Ramos (cell line): ENCODE results near the gene GRIFIN.
"Not testable (repeated sequence)": the region's sequence is repeated elsewhere in the genome, so short reads cannot be mapped to it uniquely, and the experiment has no call there.

ENCODE experiments used
- in situ Hi-C: fragments of 300-500 bp; cut with MboI; formaldehyde crosslinking; loops from one replicate; pipeline ENCODE4 v1.14.3; 2022; ENCODE audit warnings: low sequenced_read_pairs; ENCODE audit not compliant: unreplicated experiment

The GRIFIN gene

GRCh38 chr7:2481195-2481594 is 5.0 kb upstream of the GRIFIN start:
- in situ Hi-C loops: no loop called here

- in situ Hi-C loops: no loop called here
These were observed 3.8 kb upstream of the GRIFIN start for GRCh38 chr7:2480070-2480408.

GRCh38 chr7:2479276-2480069 is 3.3 kb upstream of the GRIFIN start:
- in situ Hi-C loops: no loop called here

GRCh38 chr7:2478800-2479199 is 2.6 kb upstream of the GRIFIN start:
- in situ Hi-C loops: no loop called here

GRCh38 chr7:2478399-2478785 is 2.2 kb upstream of the GRIFIN start:
- in situ Hi-C loops: no loop called here

- in situ Hi-C loops: no loop called here
These were observed 1.5 kb upstream of the GRIFIN start for GRCh38 chr7:2477447-2478398.

- in situ Hi-C loops: no loop called here
These were observed 713 bp upstream of the GRIFIN start for GRCh38 chr7:2476776-2477446.

GRCh38 chr7:2475678-2476015 is 551 bp downstream of the GRIFIN start:
- in situ Hi-C loops: no loop called here

- in situ Hi-C loops: no loop called here
These were observed 1.2 kb downstream of the GRIFIN start for GRCh38 chr7:2474813-2475677.

GRCh38 chr7:2474224-2474623 is 2.0 kb downstream of the GRIFIN start:
- in situ Hi-C loops: no loop called here

- in situ Hi-C loops: no loop called here
These were observed 2.6 kb downstream of the GRIFIN start for GRCh38 chr7:2473496-2474180.

GRCh38 chr7:2472739-2473138 is 3.5 kb downstream of the GRIFIN start:
- in situ Hi-C loops: no loop called here

GRCh38 chr7:2471396-2471795 is 4.8 kb downstream of the GRIFIN start:
- in situ Hi-C loops: no loop called here

GRCh38 chr7:2471022-2471329 is 5.2 kb downstream of the GRIFIN start:
- in situ Hi-C loops: no loop called here

- in situ Hi-C loops: no loop called here
These were observed 5.8 kb downstream of the GRIFIN start for GRCh38 chr7:2470204-2471021.

GRCh38 chr7:2469460-2470203 is 6.6 kb downstream of the GRIFIN start:
- in situ Hi-C loops: not testable (repeated sequence)

GRCh38 chr7:2468227-2468626 is 8.0 kb downstream of the GRIFIN start:
- in situ Hi-C loops: no loop called here

GRCh38 chr7:2466675-2467074 is 9.5 kb downstream of the GRIFIN start:
- in situ Hi-C loops: no loop called here
